Left ventricle myocardium inferior (tissue), 1 donor: ENCODE measurements around the gene CSRNP2. TPM values are rescaled to one million over a fixed set of nuclear protein-coding genes. Genes with fewer than 3 reads are reported as not detected.
"Not testable (repeated sequence)": the region's sequence is repeated elsewhere in the genome, so short reads cannot be mapped to it uniquely, and the experiment has no call there.

Source experiments
- DNase-seq: peaks from one replicate; pipeline ENCODE4 v3.0.0-alpha.2; 2020
- H3K27ac ChIP-seq: fragments of 200-600 bp; replicated peaks from 2 replicates; pipeline ENCODE4 v1.8.0; 2021
- H3K27me3 ChIP-seq: fragments of 200-600 bp; 2 replicates; pipeline ENCODE4 v1.8.0; 2021; ENCODE audit warnings: low read depth
- H3K36me3 ChIP-seq: fragments of 200-600 bp; 2 replicates; pipeline ENCODE4 v1.8.0; 2021
- H3K4me1 ChIP-seq: fragments of 200-600 bp; 2 replicates; pipeline ENCODE4 v1.8.0; 2021
- H3K4me3 ChIP-seq: fragments of 200-600 bp; 2 replicates; pipeline ENCODE4 v1.8.0; 2021; ENCODE audit warnings: mild to moderate bottlenecking, moderate library complexity
- H3K9me3 ChIP-seq: fragments of 200-600 bp; replicated peaks from 2 replicates; pipeline ENCODE4 v1.8.0; 2021
- intact Hi-C: fragments of 100-400 bp; cut with micrococcal nuclease; formaldehyde crosslinking; loops from one replicate; pipeline ENCODE4 v1.11.0; 2022
- total RNA-seq: library from RNA; stranded (reverse); fragmentation: NEBNext Ultra II Directional; extraction: Animal tissue kit (Norgen Biotek cat#: 25700); gene quantifications from one replicate; pipeline ENCODE4 v1.2.1, GENCODE V29; 2021
- TF ChIP-seq, protein P1 (sequence below): fragments of 200-600 bp; IDR thresholded peaks from 2 replicates; pipeline ENCODE4 v1.8.0; 2021; ENCODE audit warnings: antibody characterized with exemption, mild to moderate bottlenecking, borderline replicate concordance
- donor health status: DM: no; HTN: yes; CAD: no; lungs with severe emphysema.

The CSRNP2 gene
- total RNA-seq, 1 donor from 2014 or later: 21.8 TPM

DNA sequence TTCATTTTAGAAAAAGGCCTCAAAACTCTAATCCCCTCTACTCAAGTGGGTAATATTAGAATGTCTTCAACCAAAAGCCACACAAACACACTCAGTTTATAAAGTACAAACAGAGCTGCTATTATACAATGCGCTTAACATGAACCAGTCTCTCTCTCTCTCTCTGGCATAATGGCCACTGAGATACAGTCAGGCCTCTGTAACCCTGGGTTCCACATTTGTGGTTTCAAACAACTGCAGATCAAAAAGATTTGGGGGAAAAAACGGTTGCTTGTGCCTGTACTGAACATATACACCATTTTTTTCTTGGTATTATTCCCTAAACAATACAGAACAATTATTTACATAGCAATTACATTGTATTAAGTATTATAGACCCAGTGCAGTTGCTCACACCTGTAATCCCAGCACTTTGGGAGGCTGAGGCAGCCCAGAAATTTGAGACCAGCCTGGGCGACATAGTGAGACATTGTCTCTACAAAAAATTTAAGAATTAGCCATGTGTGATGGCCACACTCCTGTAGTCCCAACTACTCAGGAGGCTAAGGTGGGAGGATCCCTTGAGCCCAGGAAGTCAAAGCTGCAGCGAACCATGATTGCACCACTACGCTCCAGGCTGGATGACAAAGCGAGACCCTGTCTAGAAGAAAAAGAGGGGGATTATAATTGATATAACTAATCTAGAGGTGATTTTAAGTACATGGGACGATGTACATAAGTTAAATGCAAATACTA is 62.8 kb downstream of the CSRNP2 start:
- Histone ChIP-seq H3K9me3 (no peaks in the 10 kb centered on the region), H3K4me1 (peaks cover 36% of the 10 kb centered on the region), H3K27me3 (no peaks in the 10 kb centered on the region), H3K4me3 (no peak overlapping the region), H3K27ac (no peak overlapping the region), H3K36me3 (no peaks in the 10 kb centered on the region)
- TF ChIP-seq, protein P1, sequence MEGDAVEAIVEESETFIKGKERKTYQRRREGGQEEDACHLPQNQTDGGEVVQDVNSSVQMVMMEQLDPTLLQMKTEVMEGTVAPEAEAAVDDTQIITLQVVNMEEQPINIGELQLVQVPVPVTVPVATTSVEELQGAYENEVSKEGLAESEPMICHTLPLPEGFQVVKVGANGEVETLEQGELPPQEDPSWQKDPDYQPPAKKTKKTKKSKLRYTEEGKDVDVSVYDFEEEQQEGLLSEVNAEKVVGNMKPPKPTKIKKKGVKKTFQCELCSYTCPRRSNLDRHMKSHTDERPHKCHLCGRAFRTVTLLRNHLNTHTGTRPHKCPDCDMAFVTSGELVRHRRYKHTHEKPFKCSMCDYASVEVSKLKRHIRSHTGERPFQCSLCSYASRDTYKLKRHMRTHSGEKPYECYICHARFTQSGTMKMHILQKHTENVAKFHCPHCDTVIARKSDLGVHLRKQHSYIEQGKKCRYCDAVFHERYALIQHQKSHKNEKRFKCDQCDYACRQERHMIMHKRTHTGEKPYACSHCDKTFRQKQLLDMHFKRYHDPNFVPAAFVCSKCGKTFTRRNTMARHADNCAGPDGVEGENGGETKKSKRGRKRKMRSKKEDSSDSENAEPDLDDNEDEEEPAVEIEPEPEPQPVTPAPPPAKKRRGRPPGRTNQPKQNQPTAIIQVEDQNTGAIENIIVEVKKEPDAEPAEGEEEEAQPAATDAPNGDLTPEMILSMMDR: no peak
- no peak for DNase-seq
- intact Hi-C loops: no loop called here

GRCh38 chr12:51019927-51020326 is 63.5 kb downstream of the CSRNP2 start:
- intact Hi-C loops: no loop called here
- no peak for DNase-seq
- Histone ChIP-seq H3K4me1 (peaks cover 29% of the 10 kb centered on the region), H3K27ac (no peak overlapping the region), H3K36me3 (no peaks in the 10 kb centered on the region), H3K9me3 (no peaks in the 10 kb centered on the region), H3K27me3 (no peaks in the 10 kb centered on the region), H3K4me3 (no peak overlapping the region)
- TF ChIP-seq, protein P1: no peak

- TF ChIP-seq, protein P1: no peak
- H3K4me3 ChIP-seq: no peak overlapping the region
- no peaks in the 10 kb centered on the region for H3K9me3 ChIP-seq
- DNase-seq: no peak
- H3K36me3 ChIP-seq: no peaks in the 10 kb centered on the region
- intact Hi-C loops: no loop called here
- peaks cover 19% of the 10 kb centered on the region for H3K4me1 ChIP-seq
- no peak overlapping the region for H3K27ac ChIP-seq
- no peaks in the 10 kb centered on the region for H3K27me3 ChIP-seq
Observed at GRCh38 chr12:51018956-51019355, 64.4 kb downstream of the CSRNP2 start.

DNA sequence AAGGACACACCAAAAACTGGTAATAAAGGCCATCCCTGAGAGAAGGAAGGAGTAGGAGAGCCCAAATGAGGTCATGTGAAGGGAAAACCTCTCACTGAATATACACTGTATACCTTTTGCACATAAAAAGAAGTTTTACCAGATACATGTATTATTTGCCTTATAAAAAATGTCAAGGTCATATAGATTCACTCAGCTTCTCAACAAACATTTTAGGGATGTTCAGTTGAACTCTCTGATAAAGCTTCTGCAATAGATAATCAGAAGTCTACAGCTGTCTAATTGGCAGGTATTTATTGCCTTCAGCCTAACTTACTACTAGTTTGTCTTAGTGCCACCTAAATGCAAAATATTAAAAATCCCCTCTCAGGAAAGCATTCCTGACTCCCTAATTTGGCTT is 65.9 kb downstream of the CSRNP2 start:
- intact Hi-C loops: no loop called here
- Histone ChIP-seq H3K36me3 (no peaks in the 10 kb centered on the region), H3K4me1 (peaks cover 28% of the 10 kb centered on the region), H3K4me3 (no peak overlapping the region), H3K9me3 (no peaks in the 10 kb centered on the region), H3K27me3 (no peaks in the 10 kb centered on the region), H3K27ac (no peak overlapping the region)
- DNase-seq: no peak
- TF ChIP-seq, protein P1: no peak

- DNase-seq, H3K27me3 ChIP-seq, H3K4me3 ChIP-seq, H3K36me3 ChIP-seq, H3K27ac ChIP-seq, intact Hi-C loops, H3K9me3 ChIP-seq: not testable (repeated sequence)
- H3K4me1 ChIP-seq: peaks cover 28% of the 10 kb centered on the region
Observed at GRCh38 chr12:51014467-51014866, 68.9 kb downstream of the CSRNP2 start.

- Histone ChIP-seq H3K9me3 (no peaks in the 10 kb centered on the region), H3K4me3 (no peak overlapping the region), H3K27ac (no peak overlapping the region), H3K27me3 (no peaks in the 10 kb centered on the region), H3K4me1 (peaks cover 31% of the 10 kb centered on the region), H3K36me3 (peaks cover under 1% of the 10 kb centered on the region)
- intact Hi-C loops: no loop called here
- DNase-seq: no peak
- TF ChIP-seq, protein P1: no peak
Observed at GRCh38 chr12:51013441-51013840, 70.0 kb downstream of the CSRNP2 start.
